Mucosa of descending colon (tissue), 3 donors: ENCODE measurements around the gene CCNO. TPM values are rescaled to one million over a fixed set of nuclear protein-coding genes. Genes with fewer than 3 reads are reported as not detected.

ENCODE experiments used
- ATAC-seq: fragments of 200-7000 bp; cut with Tn5 transposase; one replicate; pipeline ENCODE4 v1.9.1; 2020; ENCODE audit warnings: mild to moderate bottlenecking, moderate library complexity
- DNase-seq, 3 donors: peaks; one replicate each; pipeline ENCODE4 v3.0.0-alpha.2; 2020
- H3K36me3 ChIP-seq: fragments of 200-600 bp; one replicate; pipeline ENCODE4 v1.8.0; 2021; ENCODE audit warnings: low read depth, mild to moderate bottlenecking
- H3K4me1 ChIP-seq: fragments of 200-600 bp; one replicate; pipeline ENCODE4 v1.8.0; 2021; ENCODE audit warnings: low read depth, mild to moderate bottlenecking
- H3K4me3 ChIP-seq: fragments of 200-600 bp; one replicate; pipeline ENCODE4 v1.8.0; 2021; ENCODE audit warnings: mild to moderate bottlenecking
- H3K9me3 ChIP-seq: fragments of 200-600 bp; one replicate; pipeline ENCODE4 v1.8.0; 2021; ENCODE audit warnings: mild to moderate bottlenecking
- CTCF ChIP-seq: fragments of 200-600 bp; IDR thresholded peaks from one replicate; pipeline ENCODE4 v1.8.0; 2022; ENCODE audit warnings: antibody characterized with exemption, mild to moderate bottlenecking
- intact Hi-C, 2 donors: fragments of 100-400 bp; cut with DNase I in 1 of 2; cut with micrococcal nuclease in 1 of 2; formaldehyde crosslinking; loops; one replicate each; pipeline versions ENCODE4 v1.11.0 to v1.11.1; 2022; cut with DNase I, micrococcal nuclease
- total RNA-seq, 3 donors: library from RNA; stranded (reverse); fragmentation: NEBNext Ultra II Directional in 2 of 3; extraction: Animal tissue kit (Norgen Biotek cat#: 25700) in 2 of 3; gene quantifications; one replicate each; pipeline versions ENCODE4 v1.2.1 to v1.2.4, GENCODE V29; 2021 to 2023
- donor health status: DM: no; HTN: no; CAD: no; lungs with moderate emphysema.
- donor health status: DM: no; HTN: no; CAD: no.
- donor health status: DM: no; HTN: yes; CAD: no.

CCNO gene
- total RNA-seq, 3 donors from 2014 or later, result 0.28 to 1.8 (median 0.29) TPM

- intact Hi-C loops, result no loop called here
- TF ChIP-seq CTCF, result no peak
Observed at GRCh38 chr5:55205001-55205400, 28.4 kb downstream of the CCNO start.

GRCh38 chr5:55191165-55191564 lies 42.2 kb downstream of the CCNO start:
- no peaks in the 10 kb centered on the region for H3K36me3 ChIP-seq
- intact Hi-C loops, result no loop called here
- ATAC-seq (no peak), DNase-seq (no peak)
- no peak for TF ChIP-seq CTCF
- H3K4me1 ChIP-seq, result no peaks in the 10 kb centered on the region
- H3K4me3 ChIP-seq, result no peak overlapping the region
- H3K9me3 ChIP-seq, result no peaks in the 10 kb centered on the region

More at GRCh38 chr5:55205001-55205400, 28.4 kb downstream of the CCNO start:
- ATAC-seq, result no peak
- H3K4me3 ChIP-seq, result no peak overlapping the region
- no peaks in the 10 kb centered on the region for H3K36me3 ChIP-seq
- DNase-seq, result no peak
- no peaks in the 10 kb centered on the region for H3K9me3 ChIP-seq
- H3K4me1 ChIP-seq, result peaks cover 3% of the 10 kb centered on the region

- Histone ChIP-seq H3K9me3 (no peaks in the 10 kb centered on the region), H3K4me3 (no peak overlapping the region), H3K4me1 (no peaks in the 10 kb centered on the region), H3K36me3 (no peaks in the 10 kb centered on the region)
- TF ChIP-seq CTCF, result no peak
- intact Hi-C loops, result no loop called here
- no peak for DNase-seq
- no peak for ATAC-seq
Observed at GRCh38 chr5:55188656-55189540, 44.5 kb downstream of the CCNO start.

GRCh38 chr5:55187370-55187769 lies 46.0 kb downstream of the CCNO start:
- peak; percentile 34 for ATAC-seq
- no peaks in the 10 kb centered on the region for H3K9me3 ChIP-seq
- DNase-seq, result no peak
- intact Hi-C loops, result no loop called here
- no peak for TF ChIP-seq CTCF
- no peaks in the 10 kb centered on the region for H3K4me1 ChIP-seq
- no peaks in the 10 kb centered on the region for H3K36me3 ChIP-seq
- no peak overlapping the region for H3K4me3 ChIP-seq

Other genes with a start within 250 kb of the CCNO start
- gene ESM1, start 248.0 kb downstream of the CCNO start, total RNA-seq, result not detected
- 1 to 10 TPM in 1 of 3 donors, under 1 TPM in 2; 0.43 to 1.2 (median 0.73) TPM for gene GZMK, start 209.4 kb downstream of the CCNO start, total RNA-seq
- 10 to 100 TPM in 1 of 3 donors, 1 to 10 TPM in 2; 9.0 to 17.2 (median 9.3) TPM for gene GZMA, start 131.0 kb downstream of the CCNO start, total RNA-seq
- gene GPX8, start 73.4 kb downstream of the CCNO start, total RNA-seq, result 1 to 10 TPM; 1.9 to 9.5 (median 8.6) TPM
- not detected for gene CDC20B, start 60.4 kb downstream of the CCNO start, total RNA-seq
- under 1 TPM in 1 of 3 donors, not detected in 2; 0.14 TPM for gene MCIDAS, start 6.3 kb downstream of the CCNO start, total RNA-seq
- 10 to 100 TPM; 18.3 to 24.7 (median 18.6) TPM for gene DHX29, start 74.1 kb upstream of the CCNO start, total RNA-seq
- 10 to 100 TPM; 52.5 to 63.3 (median 57.8) TPM for gene MTREX, start 74.4 kb upstream of the CCNO start, total RNA-seq